Esophagus squamous epithelium (tissue), 5 donors: ENCODE measurements around the gene PRMT7. TPM values are rescaled to one million over a fixed set of nuclear protein-coding genes. Genes with fewer than 3 reads are reported as not detected.

Experiments used
- DNase-seq: peaks from one replicate; lab custom pipeline; 2025; lab: John Stamatoyannopoulos, UW
- H3K27ac ChIP-seq, 4 donors: fragments of 200-600 bp; sonication (generic); one replicate each; pipeline ENCODE4 v1.5.1; 2016 to 2019; ENCODE audit warnings: mild to moderate bottlenecking in 1 of 4
- H3K27me3 ChIP-seq, 4 donors: fragments of 200-600 bp; sonication (generic); 1 replicate in 3 of 4; 2 replicates in 1 of 4; pipeline versions ENCODE4 v1.5.1 to v1.6.0; 2017 to 2021; ENCODE audit warnings: antibody characterized with exemption in 1 of 4
- H3K36me3 ChIP-seq, 3 donors: fragments of 200-600 bp; sonication (generic); one replicate each; pipeline ENCODE4 v1.5.1; 2016 to 2019
- H3K4me1 ChIP-seq, 3 donors: fragments of 200-600 bp; sonication (generic); one replicate each; pipeline ENCODE4 v1.5.1; 2017 to 2019
- H3K4me3 ChIP-seq, 4 donors: fragments of 200-600 bp; sonication (generic); 1 replicate in 3 of 4; 2 replicates in 1 of 4; pipeline ENCODE4 v1.5.1; 2016 to 2019; ENCODE audit warnings: mild to moderate bottlenecking in 2 of 4, moderate library complexity in 1 of 4
- H3K9me3 ChIP-seq, 3 donors: fragments of 200-600 bp; sonication (generic); one replicate each; pipeline ENCODE4 v1.5.1; 2016 to 2019
- CTCF ChIP-seq, 6 experiments: fragments of 450-650 bp in 4 of 6; fragments of 200-600 bp in 2 of 6; sonication (generic) in 2 of 6; IDR thresholded peaks; one replicate each; pipeline ENCODE4 v1.5.1; 2016 to 2019; ENCODE audit warnings: antibody characterized with exemption in 6 of 6, mild to moderate bottlenecking in 4 of 6, moderate library complexity in 4 of 6
- POLR2A ChIP-seq, 4 donors: fragments of 450-650 bp; IDR thresholded peaks; one replicate each; pipeline ENCODE4 v1.6.1; 2017; ENCODE audit warnings: antibody characterized with exemption in 4 of 4, mild to moderate bottlenecking in 4 of 4, moderate library complexity in 3 of 4
- WGBS, 2 donors: methylation state at CpG; one replicate each; pipeline ENCODE4 v1.1.5; 2018; 5-methylcytosine and 5-hydroxymethylcytosine counted together
- intact Hi-C: fragments of 100-400 bp; cut with DNase I; formaldehyde crosslinking; loops from one replicate; pipeline ENCODE4 v1.15.0; 2022
- total RNA-seq, 4 donors: library from RNA; depleted of rRNA; stranded (reverse); fragments of >200 nt; gene quantifications; one replicate each; pipeline ENCODE4 v1.1.0, GENCODE V29; 2016
- donor health status: DM: yes; HTN: yes; CAD: no.

The PRMT7 gene
- total RNA-seq, 4 donors from 2014 or later = 15.2 to 35.7 (median 21.2) TPM

GRCh38 chr16:68351991-68352431, 41.2 kb downstream of the PRMT7 start:
- H3K4me3 ChIP-seq = no peak overlapping the region
- DNase-seq = no peak
- H3K36me3 ChIP-seq = peaks cover 14 to 100% (median 34%) of the 10 kb centered on the region in 3 donors
- TF ChIP-seq CTCF (IDR thresholded peaks at IDR 0.05) (no peak), POLR2A (IDR thresholded peaks at IDR 0.05) (no peak)
- no peaks in the 10 kb centered on the region for H3K27me3 ChIP-seq
- no peaks in the 10 kb centered on the region for H3K9me3 ChIP-seq
- H3K4me1 ChIP-seq = peaks cover 0 to 14% (median 0%) of the 10 kb centered on the region in 3 donors
- WGBS, 2 donors = 85 to 95% methylated on average over 8 to 10 of the region's 11 CpGs
- no peak overlapping the region for H3K27ac ChIP-seq
- intact Hi-C loops = loop anchor here (10.0 kb wide), 1 partner anchor 57 kb away; no protein-coding TSS in a partner anchor

- no peak overlapping the region for H3K4me3 ChIP-seq
- intact Hi-C loops = loop anchor here (10.0 kb wide), 1 partner anchor 59 kb away; no protein-coding TSS in a partner anchor
- TF ChIP-seq POLR2A (IDR thresholded peaks at IDR 0.05) (no peak), CTCF (IDR thresholded peaks at IDR 0.05) (no peak)
- no peaks in the 10 kb centered on the region for H3K27me3 ChIP-seq
- 60 to 96% methylated on average over 1 to 8 of the region's 13 CpGs for WGBS, 2 donors
- no peaks in the 10 kb centered on the region for H3K9me3 ChIP-seq
- no peak for DNase-seq
- peaks cover 16 to 99% (median 34%) of the 10 kb centered on the region in 3 donors for H3K36me3 ChIP-seq
- no peak overlapping the region for H3K27ac ChIP-seq
- peaks cover 0 to 23% (median 0%) of the 10 kb centered on the region in 3 donors for H3K4me1 ChIP-seq
Observed at GRCh38 chr16:68353366-68353765, 42.5 kb downstream of the PRMT7 start.

GRCh38 chr16:68354816-68355215, 44.0 kb downstream of the PRMT7 start:
- intact Hi-C loops = loop anchor here (10.0 kb wide), 1 partner anchor 60 kb away; no protein-coding TSS in a partner anchor
- 91 to 96% methylated on average over 5 to 9 of the region's 9 CpGs for WGBS, 2 donors
- Histone ChIP-seq H3K27ac (no peak overlapping the region), H3K27me3 (no peaks in the 10 kb centered on the region), H3K4me1 (peaks cover 0 to 31% (median 0%) of the 10 kb centered on the region in 3 donors), H3K9me3 (no peaks in the 10 kb centered on the region), H3K36me3 (peaks cover 16 to 98% (median 26%) of the 10 kb centered on the region in 3 donors), H3K4me3 (no peak overlapping the region)
- no peak for DNase-seq
- no peak for TF ChIP-seq CTCF (IDR thresholded peaks at IDR 0.05)

- WGBS, 2 donors = 69 to 85% methylated on average over 4 to 6 of the region's 28 CpGs
- Histone ChIP-seq H3K27me3 (no peaks in the 10 kb centered on the region), H3K36me3 (peaks cover 16 to 90% (median 26%) of the 10 kb centered on the region in 3 donors), H3K27ac (no peak overlapping the region), H3K4me3 (peak overlapping the region in 1 of 4 donors; percentile 32), H3K4me1 (peaks cover 0 to 39% (median 0%) of the 10 kb centered on the region in 3 donors), H3K9me3 (no peaks in the 10 kb centered on the region)
- intact Hi-C loops = loop anchor here (10.0 kb wide), 1 partner anchor 61 kb away; no protein-coding TSS in a partner anchor
- TF ChIP-seq POLR2A (IDR thresholded peaks at IDR 0.05) (no peak), CTCF (IDR thresholded peaks at IDR 0.05) (no peak)
- no peak for DNase-seq
Observed at GRCh38 chr16:68355447-68356248, 44.8 kb downstream of the PRMT7 start.
